ENCODE data around the gene C3orf18.

- no peak for TF ChIP-seq CTCF (IDR thresholded peaks at IDR 0.05; ENCODE audit: insufficient read depth, low read depth, low read length)
- TF ChIP-seq EZH2 (IDR thresholded peaks at IDR 0.05; ENCODE audit: insufficient read depth, low read length) = no peak
Measured at GRCh38 chr3:50554553-50554952, 13.0 kb downstream of the C3orf18 start.
